WTC11 (cell line): Measurements from ENCODE around the gene MAP1A.

Source experiments
- FOXJ3 ChIP-seq: sonication (generic); formaldehyde crosslinking; IDR thresholded peaks from 2 replicates; pipeline ENCODE4 v1.9.0; 2021; ENCODE audit warnings: missing genetic modification reagents, mild to moderate bottlenecking, borderline replicate concordance
- ZNF121 ChIP-seq: sonication (generic); formaldehyde crosslinking; IDR thresholded peaks from 2 replicates; pipeline ENCODE4 v1.8.0; 2023; ENCODE audit warnings: missing genetic modification reagents
- TF ChIP-seq, protein P1 (sequence below): fragments of 200-600 bp; IDR thresholded peaks from 2 replicates; pipeline ENCODE4 v1.8.0; 2022; ENCODE audit warnings: antibody characterized with exemption
- TF ChIP-seq, protein P2 (sequence below): sonication (generic); formaldehyde crosslinking; IDR thresholded peaks from 2 replicates; pipeline ENCODE4 v1.8.0; 2022; ENCODE audit warnings: mild to moderate bottlenecking, missing genetic modification reagents

DNA sequence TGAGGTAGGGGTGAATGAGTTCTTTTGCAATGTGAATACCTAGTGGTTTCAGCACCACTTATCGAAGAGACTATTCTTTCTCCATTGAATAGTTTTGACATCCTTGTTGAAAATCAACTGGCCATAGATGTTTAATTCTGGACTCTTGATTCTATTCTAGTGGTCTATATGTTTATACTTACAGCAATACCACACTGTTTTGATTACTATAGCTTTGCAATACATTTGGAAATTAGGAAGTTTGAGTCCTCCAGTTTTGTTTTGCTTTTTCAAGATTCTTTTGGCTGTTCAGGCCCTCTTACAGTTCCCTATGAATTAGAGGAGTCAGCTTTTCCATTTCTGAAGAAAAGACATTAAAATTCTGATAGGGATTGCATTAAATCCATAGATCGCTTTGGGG, 30.1 kb downstream of the MAP1A start:
- TF ChIP-seq, protein P1, sequence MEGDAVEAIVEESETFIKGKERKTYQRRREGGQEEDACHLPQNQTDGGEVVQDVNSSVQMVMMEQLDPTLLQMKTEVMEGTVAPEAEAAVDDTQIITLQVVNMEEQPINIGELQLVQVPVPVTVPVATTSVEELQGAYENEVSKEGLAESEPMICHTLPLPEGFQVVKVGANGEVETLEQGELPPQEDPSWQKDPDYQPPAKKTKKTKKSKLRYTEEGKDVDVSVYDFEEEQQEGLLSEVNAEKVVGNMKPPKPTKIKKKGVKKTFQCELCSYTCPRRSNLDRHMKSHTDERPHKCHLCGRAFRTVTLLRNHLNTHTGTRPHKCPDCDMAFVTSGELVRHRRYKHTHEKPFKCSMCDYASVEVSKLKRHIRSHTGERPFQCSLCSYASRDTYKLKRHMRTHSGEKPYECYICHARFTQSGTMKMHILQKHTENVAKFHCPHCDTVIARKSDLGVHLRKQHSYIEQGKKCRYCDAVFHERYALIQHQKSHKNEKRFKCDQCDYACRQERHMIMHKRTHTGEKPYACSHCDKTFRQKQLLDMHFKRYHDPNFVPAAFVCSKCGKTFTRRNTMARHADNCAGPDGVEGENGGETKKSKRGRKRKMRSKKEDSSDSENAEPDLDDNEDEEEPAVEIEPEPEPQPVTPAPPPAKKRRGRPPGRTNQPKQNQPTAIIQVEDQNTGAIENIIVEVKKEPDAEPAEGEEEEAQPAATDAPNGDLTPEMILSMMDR = no peak
- TF ChIP-seq ZNF121 (no peak), FOXJ3 (CRISPR knock-in tag) (no peak)
- TF ChIP-seq, protein P2, sequence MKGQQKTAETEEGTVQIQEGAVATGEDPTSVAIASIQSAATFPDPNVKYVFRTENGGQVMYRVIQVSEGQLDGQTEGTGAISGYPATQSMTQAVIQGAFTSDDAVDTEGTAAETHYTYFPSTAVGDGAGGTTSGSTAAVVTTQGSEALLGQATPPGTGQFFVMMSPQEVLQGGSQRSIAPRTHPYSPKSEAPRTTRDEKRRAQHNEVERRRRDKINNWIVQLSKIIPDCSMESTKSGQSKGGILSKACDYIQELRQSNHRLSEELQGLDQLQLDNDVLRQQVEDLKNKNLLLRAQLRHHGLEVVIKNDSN = no peak
